ENCODE data around the gene PRSS50. TPM values are rescaled to one million over a fixed set of nuclear protein-coding genes. Genes with fewer than 3 reads are reported as not detected.

The PRSS50 gene
- total RNA-seq (ENCODE audit: low replicate concordance), result not detected in 2 replicates

GRCh38 chr3:46717447-46718231 lies at the start of gene PRSS50:
PRSS50 (minus strand) TSS chr3:46717869; CDS start chr3:46717824, 45 bp downstream.

GRCh38 chr3:46701181-46701939 lies 16.3 kb downstream of the PRSS50 start, which contains the start of gene TMIE:
TMIE (plus strand) TSS chr3:46701392; CDS start chr3:46701488, 96 bp downstream.

GRCh38 chr3:46693038-46693891 lies 24.4 kb downstream of the PRSS50 start, which contains the start of gene ALS2CL:
ALS2CL (minus strand) TSS chr3:46693679; CDS start chr3:46689440, 4,239 bp downstream.

Other genes with a start within 250 kb of the PRSS50 start
- not detected in 2 replicates for gene RTP3, start 219.9 kb downstream of the PRSS50 start, total RNA-seq (ENCODE audit: low replicate concordance)
- gene LRRC2, start 151.6 kb downstream of the PRSS50 start, total RNA-seq (ENCODE audit: low replicate concordance), result 2.0 and 4.7 TPM in 2 replicates
- gene FAM240A, start 105.3 kb downstream of the PRSS50 start, total RNA-seq (ENCODE audit: low replicate concordance), result not detected in 2 replicates
- 0.94 and 1.9 TPM in 2 replicates for gene ALS2CL, start 24.2 kb downstream of the PRSS50 start, total RNA-seq (ENCODE audit: low replicate concordance)
- not detected in 2 replicates for gene TMIE, start 16.5 kb downstream of the PRSS50 start, total RNA-seq (ENCODE audit: low replicate concordance)
- 0.08 and 2.3 TPM in 2 replicates for gene MYL3, start 145.6 kb upstream of the PRSS50 start, total RNA-seq (ENCODE audit: low replicate concordance)
- gene PTH1R, start 159.9 kb upstream of the PRSS50 start, total RNA-seq (ENCODE audit: low replicate concordance), result 0.15 and 2.6 TPM in 2 replicates

Measured in smooth muscle cell of the coronary artery (primary cell).